Fibroblast of lung (primary cell): ENCODE data around the gene VWA8. TPM values are rescaled to one million over a fixed set of nuclear protein-coding genes. Genes with fewer than 3 reads are reported as not detected.

Experiments
- DNase-seq, 2 donors: peaks; one replicate each; pipeline versions ENCODE4 v3.0.0 to v3.0.0-alpha.2; 2010; ENCODE audit warnings: low read depth in 2 of 2
- H2AFZ ChIP-seq: 2 replicates; pipeline ENCODE4 v1.5.1; 2012; ENCODE audit warnings: low read length, control low read depth, inconsistent platforms
- H3K27ac ChIP-seq: 2 replicates; pipeline ENCODE4 v1.5.1; 2011; ENCODE audit warnings: low read length, control low read depth; ENCODE audit not compliant: insufficient read depth
- H3K27me3 ChIP-seq: 2 replicates; pipeline ENCODE4 v1.5.1; 2011; ENCODE audit warnings: mild to moderate bottlenecking, low read length; ENCODE audit not compliant: control insufficient read depth, insufficient read depth
- H3K36me3 ChIP-seq: 2 replicates; pipeline ENCODE4 v1.5.1; 2011; ENCODE audit warnings: low read length; ENCODE audit not compliant: control insufficient read depth, insufficient read depth
- H3K4me1 ChIP-seq: 2 replicates; pipeline ENCODE4 v1.5.1; 2011; ENCODE audit warnings: low read length; ENCODE audit not compliant: control insufficient read depth, insufficient read depth; ENCODE audit errors: extremely low read depth
- H3K4me2 ChIP-seq: 2 replicates; pipeline ENCODE4 v1.5.1; 2011; ENCODE audit warnings: low read length, control low read depth; ENCODE audit not compliant: insufficient read depth; ENCODE audit errors: extremely low read depth
- H3K4me3 ChIP-seq, 4 experiments: fragments of 200-600 bp in 1 of 4; sonication (generic) in 1 of 4; replicated peaks in 1 of 4; 2 replicates each; pipeline ENCODE4 v1.5.1; 2011 to 2016; ENCODE audit warnings: low read length in 4 of 4, low read depth in 3 of 4, mild to moderate bottlenecking in 3 of 4, control low read depth in 2 of 4, inconsistent platforms in 1 of 4, mixed read lengths in 1 of 4; ENCODE audit not compliant: insufficient read depth in 1 of 4; ENCODE audit errors: control extremely low read depth in 1 of 4
- H3K79me2 ChIP-seq: 2 replicates; pipeline ENCODE4 v1.5.1; 2012; ENCODE audit warnings: mild to moderate bottlenecking, low read length, inconsistent platforms; ENCODE audit not compliant: control insufficient read depth, insufficient read depth
- H3K9ac ChIP-seq: 2 replicates; pipeline ENCODE4 v1.5.1; 2011; ENCODE audit warnings: mild to moderate bottlenecking, low read length, control low read depth; ENCODE audit not compliant: insufficient read depth
- H3K9me3 ChIP-seq: 2 replicates; pipeline ENCODE4 v1.5.1; 2012; ENCODE audit warnings: low read depth, low read length; ENCODE audit not compliant: control insufficient read depth, insufficient read depth
- H4K20me1 ChIP-seq: 2 replicates; pipeline ENCODE4 v1.5.1; 2011; ENCODE audit warnings: low read length; ENCODE audit not compliant: control insufficient read depth, insufficient read depth; ENCODE audit errors: extremely low read depth
- CTCF ChIP-seq, 2 donors: IDR thresholded peaks in 1 of 2; conservative IDR thresholded peaks in 1 of 2; 1 replicate in 1 of 2; 2 replicates in 1 of 2; pipeline ENCODE4 v1.5.1; 2011 to 2012; ENCODE audit warnings: low read length in 2 of 2, control low read depth in 1 of 2, inconsistent platforms in 1 of 2, low read depth in 1 of 2, mild to moderate bottlenecking in 1 of 2
- EZH2 ChIP-seq: IDR thresholded peaks from 2 replicates; pipeline ENCODE4 v1.5.1; 2012; ENCODE audit warnings: low read length, control low read depth, mild to moderate bottlenecking; ENCODE audit errors: missing control alignments
- polyA plus RNA-seq, 2 donors: library from polyadenylated mRNA; depleted of rRNA in 1 of 2; stranded (reverse) in 1 of 2; unstranded in 1 of 2; fragments of >200 nt; gene quantifications; 2 replicates each; pipeline ENCODE4 v1.2.1, GENCODE V29; 2011 to 2012; ENCODE audit warnings: missing spikeins in 1 of 2
- total RNA-seq: library from RNA; depleted of rRNA; stranded (reverse); fragments of >200 nt; gene quantifications from 2 replicates; pipeline ENCODE4 v1.2.1, GENCODE V29; 2014

Gene VWA8
- total and polyA plus RNA-seq, 2 donors (not counting 1 experiment from before 2014, with no cell fraction given), result 12.6 to 29.9 TPM

GRCh38 chr13:41764558-41764957 is 196.4 kb downstream of the VWA8 start:
- Histone ChIP-seq H3K27me3 (no peaks in the 10 kb centered on the region), H3K27ac (no peak overlapping the region), H3K4me1 (no peaks in the 10 kb centered on the region), H2AFZ (no peak overlapping the region), H3K4me2 (no peak overlapping the region), H4K20me1 (no peaks in the 10 kb centered on the region), H3K9ac (no peak overlapping the region), H3K4me3 (no peak overlapping the region), H3K79me2 (no peaks in the 10 kb centered on the region), H3K9me3 (no peaks in the 10 kb centered on the region), H3K36me3 (no peaks in the 10 kb centered on the region)
- TF ChIP-seq CTCF (conservative IDR thresholded peaks at IDR 0.05 in 1 of 2, IDR thresholded peaks at IDR 0.05 in 1 of 2; ENCODE audit: low read depth in 1 of 2, low read length in 2 of 2), result no peak
- TF ChIP-seq EZH2, result no peak
- DNase-seq, result no peak

- H3K79me2 ChIP-seq, result no peaks in the 10 kb centered on the region
- no peaks in the 10 kb centered on the region for H3K27me3 ChIP-seq
- no peak overlapping the region for H2AFZ ChIP-seq
- no peaks in the 10 kb centered on the region for H3K36me3 ChIP-seq
- H3K27ac ChIP-seq, result no peak overlapping the region
- H4K20me1 ChIP-seq, result no peaks in the 10 kb centered on the region
- peak in 1 of 2 donors; percentile 5 for DNase-seq
- no peak overlapping the region for H3K4me3 ChIP-seq
- H3K4me1 ChIP-seq, result no peaks in the 10 kb centered on the region
- no peak overlapping the region for H3K4me2 ChIP-seq
- H3K9ac ChIP-seq, result no peak overlapping the region
- no peak for TF ChIP-seq CTCF (conservative IDR thresholded peaks at IDR 0.05 in 1 of 2, IDR thresholded peaks at IDR 0.05 in 1 of 2; ENCODE audit: low read depth in 1 of 2, low read length in 2 of 2)
- no peak for TF ChIP-seq EZH2
- no peaks in the 10 kb centered on the region for H3K9me3 ChIP-seq
Measured at GRCh38 chr13:41763782-41764181, 197.1 kb downstream of the VWA8 start.

- DNase-seq, result no peak
- no peaks in the 10 kb centered on the region for H3K79me2 ChIP-seq
Measured at GRCh38 chr13:41762796-41763195, 198.1 kb downstream of the VWA8 start.

More at GRCh38 chr13:41762796-41763195, 198.1 kb downstream of the VWA8 start:
- Histone ChIP-seq H3K9me3 (no peaks in the 10 kb centered on the region), H3K4me1 (no peaks in the 10 kb centered on the region), H3K27me3 (no peaks in the 10 kb centered on the region), H3K36me3 (no peaks in the 10 kb centered on the region), H4K20me1 (no peaks in the 10 kb centered on the region), H3K4me3 (no peak overlapping the region), H3K4me2 (no peak overlapping the region), H3K9ac (no peak overlapping the region), H2AFZ (no peak overlapping the region), H3K27ac (no peak overlapping the region)
- no peak for TF ChIP-seq CTCF (conservative IDR thresholded peaks at IDR 0.05 in 1 of 2, IDR thresholded peaks at IDR 0.05 in 1 of 2; ENCODE audit: low read depth in 1 of 2, low read length in 2 of 2)
- no peak for TF ChIP-seq EZH2
